Neural progenitor cell (in vitro differentiated cells): ENCODE measurements around the gene PRKCSH.

Experiments used
- CTCF ChIP-seq: fragments of 200-600 bp; sonication (generic); IDR thresholded peaks from 2 replicates; pipeline ENCODE4 v1.5.1; 2017; ENCODE audit warnings: antibody characterized with exemption, mild to moderate bottlenecking
- EZH2 ChIP-seq: fragments of 200-600 bp; sonication (generic); IDR thresholded peaks from 2 replicates; pipeline ENCODE4 v1.6.1; 2017; ENCODE audit warnings: antibody characterized with exemption, mild to moderate bottlenecking, moderate library complexity
- EZH2phosphoT487 ChIP-seq: fragments of 200-600 bp; sonication (generic); IDR thresholded peaks from 2 replicates; pipeline ENCODE4 v1.6.1; 2017; ENCODE audit warnings: antibody characterized with exemption

GRCh38 chr19:11448923-11449554 lies 13.6 kb downstream of the PRKCSH start:
- TF ChIP-seq CTCF (no peak), EZH2 (no peak), EZH2phosphoT487 (no peak)
